Measurements from ENCODE around the gene MRPL11. TPM values are rescaled to one million over a fixed set of nuclear protein-coding genes. Genes with fewer than 3 reads are reported as not detected.

Gene MRPL11
- total RNA-seq, 1 experiment from 2014 or later: 97.9 TPM

- no peak for DNase-seq (ENCODE audit: low spot score)
- intact Hi-C loops (cut with micrococcal nuclease; ENCODE audit: unreplicated experiment): no loop called here
- TF ChIP-seq CTCF (conservative IDR thresholded peaks at IDR 0.05; ENCODE audit: low read depth, low read length): no peak
- no peak for TF ChIP-seq EZH2 (IDR thresholded peaks at IDR 0.05; ENCODE audit: borderline replicate concordance, low read depth, low read length, poor library complexity, severe bottlenecking)
- POLR2A ChIA-PET (ENCODE audit: low non-redundant PET): no interaction called here
- CTCF ChIA-PET: no interaction called here
- Histone ChIP-seq H3K36me3 (ENCODE audit: insufficient read depth, low read length, poor library complexity, severe bottlenecking) (peaks cover 17% of the 10 kb centered on the region), H3K27ac (ENCODE audit: low read depth, low read length, poor library complexity, severe bottlenecking) (no peak overlapping the region), H3K9me3 (ENCODE audit: low read depth, low read length, poor library complexity, severe bottlenecking) (no peaks in the 10 kb centered on the region), H3K4me1 (ENCODE audit: insufficient read depth, low read length, poor library complexity, severe bottlenecking) (no peaks in the 10 kb centered on the region), H3K4me3 (ENCODE audit: low read depth, low read length, poor library complexity, severe bottlenecking) (no peak overlapping the region), H3K27me3 (replicated peaks; ENCODE audit: insufficient read depth, low read depth, low read length, poor library complexity) (no peaks in the 10 kb centered on the region)
- BruUV-seq (replicated peaks): no TSS peak
These were observed 38.9 kb upstream of the MRPL11 start for GRCh38 chr11:66477263-66478201.

GRCh38 chr11:66476841-66477251, 38.2 kb upstream of the MRPL11 start:
- Histone ChIP-seq H3K9me3 (ENCODE audit: low read depth, low read length, poor library complexity, severe bottlenecking) (no peaks in the 10 kb centered on the region), H3K27ac (ENCODE audit: low read depth, low read length, poor library complexity, severe bottlenecking) (no peak overlapping the region), H3K36me3 (ENCODE audit: insufficient read depth, low read length, poor library complexity, severe bottlenecking) (peaks cover 17% of the 10 kb centered on the region), H3K4me3 (ENCODE audit: low read depth, low read length, poor library complexity, severe bottlenecking) (no peak overlapping the region), H3K27me3 (replicated peaks; ENCODE audit: insufficient read depth, low read depth, low read length, poor library complexity) (no peaks in the 10 kb centered on the region), H3K4me1 (ENCODE audit: insufficient read depth, low read length, poor library complexity, severe bottlenecking) (no peaks in the 10 kb centered on the region)
- CTCF ChIA-PET: no interaction called here
- TF ChIP-seq CTCF (conservative IDR thresholded peaks at IDR 0.05; ENCODE audit: low read depth, low read length): no peak
- TF ChIP-seq EZH2 (IDR thresholded peaks at IDR 0.05; ENCODE audit: borderline replicate concordance, low read depth, low read length, poor library complexity, severe bottlenecking): no peak
- intact Hi-C loops (cut with micrococcal nuclease; ENCODE audit: unreplicated experiment): no loop called here
- no peak for DNase-seq (ENCODE audit: low spot score)
- POLR2A ChIA-PET (ENCODE audit: low non-redundant PET): interaction anchor here (0.5 kb wide), 1 partner anchor 10 kb away, joined by 8 read pairs; the partner anchor contains the start of gene PELI3
- BruUV-seq (replicated peaks): no TSS peak

GRCh38 chr11:66476173-66476840, 37.7 kb upstream of the MRPL11 start:
- BruUV-seq (replicated peaks): no TSS peak
- CTCF ChIA-PET: no interaction called here

More at GRCh38 chr11:66476173-66476840, 37.7 kb upstream of the MRPL11 start:
- no peaks in the 10 kb centered on the region for H3K27me3 ChIP-seq (replicated peaks; ENCODE audit: insufficient read depth, low read depth, low read length, poor library complexity)
- POLR2A ChIA-PET (ENCODE audit: low non-redundant PET): interaction anchor here (0.5 kb wide), 1 partner anchor 10 kb away, joined by 8 read pairs; the partner anchor contains the start of gene PELI3
- TF ChIP-seq CTCF (conservative IDR thresholded peaks at IDR 0.05; ENCODE audit: low read depth, low read length) (no peak), EZH2 (IDR thresholded peaks at IDR 0.05; ENCODE audit: borderline replicate concordance, low read depth, low read length, poor library complexity, severe bottlenecking) (no peak)
- no peak for DNase-seq (ENCODE audit: low spot score)
- H3K36me3 ChIP-seq (ENCODE audit: insufficient read depth, low read length, poor library complexity, severe bottlenecking): peaks cover 17% of the 10 kb centered on the region
- H3K4me1 ChIP-seq (ENCODE audit: insufficient read depth, low read length, poor library complexity, severe bottlenecking): no peaks in the 10 kb centered on the region
- H3K9me3 ChIP-seq (ENCODE audit: low read depth, low read length, poor library complexity, severe bottlenecking): no peaks in the 10 kb centered on the region
- no peak overlapping the region for H3K27ac ChIP-seq (ENCODE audit: low read depth, low read length, poor library complexity, severe bottlenecking)
- H3K4me3 ChIP-seq (ENCODE audit: low read depth, low read length, poor library complexity, severe bottlenecking): no peak overlapping the region
- intact Hi-C loops (cut with micrococcal nuclease; ENCODE audit: unreplicated experiment): no loop called here
